K562 (cell line): ENCODE data around the gene TPGS1. TPM values are rescaled to one million over a fixed set of nuclear protein-coding genes. Genes with fewer than 3 reads are reported as not detected.

ENCODE experiments used
- ATF7 ChIP-seq: fragments of 450-650 bp; IDR thresholded peaks from 2 replicates; pipeline ENCODE4 v1.7.1; 2014; ENCODE audit warnings: mild to moderate bottlenecking, moderate library complexity
- BHLHE40 ChIP-seq: IDR thresholded peaks from 2 replicates; pipeline ENCODE4 v1.6.1; 2011; ENCODE audit warnings: low read length, improper control_type of control experiment
- CBX8 ChIP-seq: fragments of 200-600 bp; sonication (generic); IDR thresholded peaks from 2 replicates; pipeline ENCODE4 v1.6.1; 2012; ENCODE audit warnings: borderline replicate concordance, mixed run types, low read depth, mild to moderate bottlenecking, moderate library complexity, mixed read lengths, low read length, control low read depth, inconsistent platforms; ENCODE audit not compliant: poor library complexity, severe bottlenecking; ENCODE audit errors: extremely low read depth
- CXXC5 ChIP-seq: fragments of 250-450 bp; sonication (Bioruptor Pico); IDR thresholded peaks from 2 replicates; pipeline ENCODE4 v1.8.0; 2022; ENCODE audit warnings: inconsistent platforms, mild to moderate bottlenecking, moderate library complexity
- KAT8 ChIP-seq: fragments of 450-650 bp; IDR thresholded peaks from 2 replicates; pipeline ENCODE4 v1.6.1; 2016; ENCODE audit warnings: low read depth, mild to moderate bottlenecking
- MECOM ChIP-seq: fragments of 250-450 bp; sonication (Bioruptor Pico); IDR thresholded peaks from 2 replicates; pipeline ENCODE4 v1.8.0; 2022; ENCODE audit warnings: inconsistent platforms
- PHB ChIP-seq: fragments of 250-450 bp; sonication (Bioruptor Pico); IDR thresholded peaks from 2 replicates; pipeline ENCODE4 v1.5.0; 2021
- SRSF9 ChIP-seq: fragments of 200-400 bp; formaldehyde crosslinking; IDR thresholded peaks from 2 replicates; pipeline ENCODE4 v1.6.1; 2017; ENCODE audit warnings: low read depth, low read length, borderline replicate concordance
- ZKSCAN3 ChIP-seq: fragments of 250-450 bp; sonication (Bioruptor Pico); IDR thresholded peaks from 2 replicates; pipeline ENCODE4 v1.4.0; 2020
- ZMIZ1 ChIP-seq, 2 experiments: fragments of 150-350 bp in 1 of 2; IDR thresholded peaks; 2 replicates each; pipeline ENCODE4 v1.6.1; 2012 to 2016; ENCODE audit warnings: low read depth in 2 of 2, low read length in 2 of 2, mild to moderate bottlenecking in 1 of 2, moderate library complexity in 1 of 2
- ZNF134 ChIP-seq: fragments of 250-450 bp; sonication (Bioruptor Pico); conservative IDR thresholded peaks from 2 replicates; pipeline ENCODE4 v1.4.0; 2020
- ZNF277 ChIP-seq: fragments of 250-450 bp; sonication (Bioruptor Pico); IDR thresholded peaks from 2 replicates; pipeline ENCODE4 v1.8.0; 2022; ENCODE audit warnings: inconsistent platforms, mild to moderate bottlenecking, moderate library complexity, borderline replicate concordance
- ZNF407 ChIP-seq: fragments of 450-650 bp; IDR thresholded peaks from 2 replicates; pipeline ENCODE4 v1.6.1; 2016; ENCODE audit warnings: low read depth
- polyA plus RNA-seq, 8 experiments: library from polyadenylated mRNA; depleted of rRNA in 4 of 8; stranded (reverse) in 5 of 8; unstranded in 3 of 8; fragments of >200 nt; fragmentation: Nextera tagmentation in 2 of 8; fragmentation: Illumina TruSeq in 1 of 8; extraction: Ambion mirVana in 2 of 8; extraction: Trizol in 1 of 8; gene quantifications; 2 replicates each; pipeline versions ENCODE4 v1.2.1 to v1.2.3, GENCODE V29; 2011 to 2014; ENCODE audit warnings: inconsistent platforms in 1 of 8, missing spikeins in 1 of 8
- total RNA-seq, 7 experiments: library from RNA; depleted of rRNA in 6 of 7; stranded (reverse); fragments of >200 nt in 6 of 7; fragmentation: Illumina TruSeq in 2 of 7; extraction: Trizol in 2 of 7; gene quantifications; 2 replicates each; pipeline versions ENCODE4 v1.2.1 to v1.2.3, GENCODE V29; 2011 to 2021; ENCODE audit warnings: low replicate concordance in 1 of 7

TPGS1 gene
- total and polyA plus RNA-seq, 9 of the 15 experiments (the other 6 are each of a cell fraction or from before 2014, with no cell fraction given) = 0.30 to 31.6 (median 1.2) TPM; not detected in 2

GRCh38 chr19:488505-489417 is 18.5 kb upstream of the TPGS1 start (continued):
- TF ChIP-seq ZNF277 (CRISPR knock-in tag) = no peak
- no peak for TF ChIP-seq ZNF134 (CRISPR knock-in tag)
- TF ChIP-seq MECOM (CRISPR knock-in tag) = no peak
- TF ChIP-seq ZNF407 = no peak
- peak; percentile 73 for TF ChIP-seq ATF7
- TF ChIP-seq ZMIZ1 (IDR thresholded peaks at IDR 0.05; ENCODE audit: low read depth in 2 of 2, low read length in 2 of 2) = no peak
- no peak for TF ChIP-seq KAT8
- no peak for TF ChIP-seq ZKSCAN3
- TF ChIP-seq CBX8 = no peak
- TF ChIP-seq BHLHE40 = peak; percentile 53
- peak; percentile 95 for TF ChIP-seq CXXC5 (CRISPR knock-in tag)
- no peak for TF ChIP-seq PHB (CRISPR knock-in tag)
- no peak for TF ChIP-seq SRSF9
